Astrocyte of the spinal cord (primary cell): ENCODE results near the gene ZNF878.

Experiments used
- DNase-seq: peaks from one replicate; pipeline ENCODE4 v3.0.0; 2011; ENCODE audit warnings: low read depth, low spot score
- H3K4me3 ChIP-seq: 2 replicates; pipeline ENCODE4 v1.5.1; 2011; ENCODE audit warnings: low read depth, mild to moderate bottlenecking, low read length, moderate library complexity
- in situ Hi-C: cut with HindIII; loops from 2 replicates; pipeline ENCODE4 v1.10.0; 2017; ENCODE audit warnings: low sequenced_read_pairs
- TF ChIP-seq, protein P1 (sequence below): IDR thresholded peaks from 2 replicates; pipeline ENCODE4 v1.5.1; 2012; ENCODE audit warnings: low read depth, mild to moderate bottlenecking, low read length, inconsistent platforms

ZNF878 gene

GRCh38 chr19:12052497-12053169 is at the start of gene ZNF878:
ZNF878 (minus strand) TSS chr19:12052961; CDS start chr19:12052801, 160 bp downstream.
- peak within 1 kb of the TSS; percentile 65 for H3K4me3 ChIP-seq
- TF ChIP-seq, protein P1, sequence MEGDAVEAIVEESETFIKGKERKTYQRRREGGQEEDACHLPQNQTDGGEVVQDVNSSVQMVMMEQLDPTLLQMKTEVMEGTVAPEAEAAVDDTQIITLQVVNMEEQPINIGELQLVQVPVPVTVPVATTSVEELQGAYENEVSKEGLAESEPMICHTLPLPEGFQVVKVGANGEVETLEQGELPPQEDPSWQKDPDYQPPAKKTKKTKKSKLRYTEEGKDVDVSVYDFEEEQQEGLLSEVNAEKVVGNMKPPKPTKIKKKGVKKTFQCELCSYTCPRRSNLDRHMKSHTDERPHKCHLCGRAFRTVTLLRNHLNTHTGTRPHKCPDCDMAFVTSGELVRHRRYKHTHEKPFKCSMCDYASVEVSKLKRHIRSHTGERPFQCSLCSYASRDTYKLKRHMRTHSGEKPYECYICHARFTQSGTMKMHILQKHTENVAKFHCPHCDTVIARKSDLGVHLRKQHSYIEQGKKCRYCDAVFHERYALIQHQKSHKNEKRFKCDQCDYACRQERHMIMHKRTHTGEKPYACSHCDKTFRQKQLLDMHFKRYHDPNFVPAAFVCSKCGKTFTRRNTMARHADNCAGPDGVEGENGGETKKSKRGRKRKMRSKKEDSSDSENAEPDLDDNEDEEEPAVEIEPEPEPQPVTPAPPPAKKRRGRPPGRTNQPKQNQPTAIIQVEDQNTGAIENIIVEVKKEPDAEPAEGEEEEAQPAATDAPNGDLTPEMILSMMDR: peak; percentile 14
- peak; percentile 83 for DNase-seq
- in situ Hi-C loops: no loop called here

GRCh38 chr19:12098040-12098439 is 45.3 kb upstream of the ZNF878 start:
- TF ChIP-seq, protein P1: no peak
- in situ Hi-C loops: no loop called here
- H3K4me3 ChIP-seq: no peak overlapping the region
- no peak for DNase-seq

DNA sequence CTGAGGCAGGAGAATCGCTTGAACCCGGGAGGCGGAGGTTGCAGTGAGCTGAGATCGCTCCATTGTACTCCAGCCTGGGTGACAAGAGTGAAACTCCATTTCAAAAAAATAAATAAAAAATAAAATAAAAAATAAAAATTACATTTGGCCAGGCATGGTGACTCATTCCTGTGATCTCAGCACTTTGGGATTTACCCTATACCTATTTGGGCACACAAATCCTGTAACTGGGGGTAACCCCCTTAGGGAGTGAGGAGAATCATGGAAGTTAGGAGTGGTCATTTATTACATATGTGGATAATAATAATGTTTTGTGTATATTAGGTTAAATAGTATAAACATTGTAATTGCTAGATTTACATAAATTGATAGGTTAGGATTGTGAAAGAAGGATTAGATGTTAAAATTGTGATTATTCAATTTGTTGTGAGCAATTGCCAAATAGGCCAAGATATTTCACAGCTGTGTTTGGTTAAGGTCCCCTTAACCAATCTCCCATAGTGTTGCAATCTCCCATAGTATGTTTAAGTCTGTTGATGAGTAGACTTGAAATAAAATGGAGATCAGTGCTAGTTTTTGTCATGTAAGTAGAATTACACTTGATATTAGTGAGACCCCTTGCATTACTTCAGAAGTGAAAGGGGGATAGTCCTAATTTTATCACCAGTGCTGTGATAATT is 42.5 kb upstream of the ZNF878 start:
- H3K4me3 ChIP-seq: no peak overlapping the region
- in situ Hi-C loops: no loop called here
- TF ChIP-seq, protein P1: no peak
- DNase-seq: no peak

DNA sequence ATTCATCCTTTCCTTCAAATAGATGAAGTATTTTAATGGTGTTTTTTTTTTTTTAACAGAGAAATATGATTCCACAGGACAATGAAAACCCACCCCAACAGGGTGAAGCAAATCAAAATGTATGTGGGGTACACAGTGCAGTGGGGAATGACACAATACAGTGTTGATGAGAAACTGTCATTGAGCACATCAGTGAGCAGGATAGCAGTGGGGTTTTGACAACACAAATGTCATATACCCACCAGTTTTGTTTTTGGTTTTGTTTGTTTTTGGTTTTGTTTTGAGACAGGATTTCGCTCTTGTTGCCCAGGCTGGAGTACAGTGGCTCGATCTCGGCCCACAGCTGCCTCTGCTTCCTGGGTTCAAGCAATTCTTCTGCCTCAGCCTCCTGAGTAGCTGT is 41.0 kb upstream of the ZNF878 start:
- in situ Hi-C loops: no loop called here
- no peak overlapping the region for H3K4me3 ChIP-seq

GRCh38 chr19:12092956-12093355 is 40.2 kb upstream of the ZNF878 start:
- DNase-seq: no peak
- TF ChIP-seq, protein P1: no peak
- peak overlapping the region; percentile 56 for H3K4me3 ChIP-seq
- in situ Hi-C loops: no loop called here

More for the DNA sequence above, 41.0 kb upstream of the ZNF878 start:
- TF ChIP-seq, protein P1: no peak
- DNase-seq: no peak

GRCh38 chr19:12092065-12092867 is 39.5 kb upstream of the ZNF878 start:
- DNase-seq: peak; percentile 89
- in situ Hi-C loops: no loop called here
- TF ChIP-seq, protein P1: no peak
- peak overlapping the region; percentile 56 for H3K4me3 ChIP-seq
